Adrenal gland (tissue), 5 donors: ENCODE measurements around the gene ARHGAP33.

Source experiments
- CTCF ChIP-seq, 6 experiments: fragments of 450-650 bp in 4 of 6; fragments of 200-600 bp in 2 of 6; sonication (generic) in 1 of 6; IDR thresholded peaks; 1 replicate in 5 of 6; 2 replicates in 1 of 6; pipeline versions ENCODE4 v1.5.1 to v1.8.0; 2016 to 2021; ENCODE audit warnings: antibody characterized with exemption in 6 of 6, mild to moderate bottlenecking in 2 of 6, moderate library complexity in 1 of 6
- POLR2A ChIP-seq, 2 donors: fragments of 450-650 bp; IDR thresholded peaks; one replicate each; pipeline ENCODE4 v1.6.1; 2017; ENCODE audit warnings: antibody characterized with exemption in 2 of 2, mild to moderate bottlenecking in 2 of 2, moderate library complexity in 1 of 2
- donor health status: DM: no; HTN: no; CAD: no.

- TF ChIP-seq POLR2A (IDR thresholded peaks at IDR 0.05) = no peak
- TF ChIP-seq CTCF (IDR thresholded peaks at IDR 0.05) = no peak
Observed at GRCh38 chr19:35793381-35794165, 18.2 kb downstream of the ARHGAP33 start.
